ENCODE measurements around the gene ADARB2.

ADARB2 gene

GRCh38 chr10:1137499-1138163, 599.7 kb downstream of the ADARB2 start:
- no peak for DNase-seq (ENCODE audit: low read depth in 2 of 2)

DNA sequence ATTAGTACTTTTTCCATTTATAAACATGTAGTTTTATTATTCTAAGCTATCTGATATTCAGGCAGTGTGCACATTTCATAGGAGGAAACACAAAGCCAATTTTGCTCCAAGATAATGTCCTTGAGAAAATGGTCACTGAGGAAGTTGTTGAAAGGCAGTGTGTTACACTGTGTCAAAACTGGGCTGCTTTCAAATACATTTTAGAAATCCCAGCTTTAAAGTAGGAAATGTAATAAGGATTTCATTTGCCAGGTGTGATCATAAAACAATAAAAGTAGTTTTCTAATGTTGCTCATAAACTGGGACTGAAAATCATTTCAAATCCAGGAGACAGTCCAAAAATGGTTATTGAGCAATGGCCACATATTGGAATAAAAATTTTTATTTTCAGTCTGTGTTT, 601.1 kb downstream of the ADARB2 start:
- DNase-seq (ENCODE audit: low read depth in 2 of 2): no peak

DNA sequence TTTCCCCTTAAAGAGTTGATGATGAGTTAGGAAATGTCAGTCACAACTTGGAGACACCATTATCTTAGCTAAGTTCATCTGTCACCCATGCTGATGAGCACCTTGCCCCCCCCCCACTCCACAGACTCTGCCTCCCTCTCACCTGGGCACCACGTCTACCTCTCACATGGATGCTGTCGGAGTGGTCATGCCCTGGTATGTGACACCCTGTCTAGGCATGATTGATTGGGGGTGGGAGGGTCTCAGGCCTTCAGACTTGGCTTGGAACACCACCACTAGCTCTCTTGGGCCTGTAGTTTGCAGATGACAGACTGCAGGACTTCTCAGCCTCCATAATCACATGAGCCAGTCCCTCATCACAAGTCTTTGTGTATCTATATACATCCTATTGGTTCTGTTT, 603.2 kb downstream of the ADARB2 start:
- DNase-seq (ENCODE audit: low read depth in 2 of 2): no peak

- no peak for DNase-seq (ENCODE audit: low read depth in 2 of 2)
These were observed 603.8 kb downstream of the ADARB2 start for GRCh38 chr10:1133495-1134045.

GRCh38 chr10:1132584-1132983, 604.7 kb downstream of the ADARB2 start:
- no peak for DNase-seq (ENCODE audit: low read depth in 2 of 2)

GRCh38 chr10:1130995-1131790, 606.1 kb downstream of the ADARB2 start:
- DNase-seq (ENCODE audit: low read depth in 2 of 2): no peak

DNA sequence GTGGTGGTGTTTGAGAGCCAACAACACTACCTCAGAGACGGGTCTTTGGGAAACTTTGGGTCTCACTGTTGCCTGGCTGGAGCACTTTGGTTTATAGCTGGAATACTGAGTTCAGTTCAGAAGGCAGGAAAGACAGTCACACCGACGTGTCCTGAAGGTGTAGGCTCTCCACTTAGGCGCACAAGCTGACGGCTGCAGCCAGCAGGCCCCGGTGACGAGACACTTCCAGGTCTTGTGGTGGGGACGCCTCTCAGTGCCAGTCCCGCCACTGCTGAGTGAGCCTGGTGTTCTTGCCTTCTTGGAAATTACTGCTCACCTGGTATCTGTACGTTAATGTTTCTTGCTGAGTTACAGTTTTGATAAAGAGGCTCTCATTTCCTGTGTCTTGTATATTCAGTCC, 607.1 kb downstream of the ADARB2 start:
- no peak for DNase-seq (ENCODE audit: low read depth in 2 of 2)

DNA sequence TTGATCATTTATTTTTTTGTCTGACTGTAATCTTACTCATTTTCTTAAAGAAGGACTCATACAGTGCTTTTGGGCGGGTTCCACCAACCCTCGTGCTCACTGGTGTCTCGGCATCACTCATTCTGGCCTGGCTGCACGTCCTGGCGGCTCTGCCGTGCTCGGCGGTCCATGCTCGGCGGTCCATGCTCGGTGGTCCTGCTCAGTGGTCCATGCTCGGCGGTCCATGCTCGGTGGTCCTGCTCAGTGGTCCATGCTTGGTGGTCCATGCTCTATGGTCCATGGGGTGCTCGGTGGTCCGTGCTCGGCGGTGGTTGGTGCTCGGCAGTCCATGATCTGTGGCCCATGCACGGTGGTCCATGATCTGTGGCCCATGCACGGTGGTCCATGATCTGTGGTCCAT, 608.7 kb downstream of the ADARB2 start:
- DNase-seq (ENCODE audit: low read depth in 2 of 2): no peak

GRCh38 chr10:1128115-1128514, 609.2 kb downstream of the ADARB2 start:
- DNase-seq (ENCODE audit: low read depth in 2 of 2): no peak

- no peak for DNase-seq (ENCODE audit: low read depth in 2 of 2)
These were observed 609.7 kb downstream of the ADARB2 start for GRCh38 chr10:1127629-1128028.
